ENCODE results near the gene HS3ST6. TPM values are rescaled to one million over a fixed set of nuclear protein-coding genes. Genes with fewer than 3 reads are reported as not detected.
"Not testable (repeated sequence)": the region's sequence is repeated elsewhere in the genome, so short reads cannot be mapped to it uniquely, and the experiment has no call there.

Gene HS3ST6
- total RNA-seq, 1 donor from 2014 or later, result not detected

GRCh38 chr16:1946495-1947368 lies 28.5 kb upstream of the HS3ST6 start:
- no peak for DNase-seq (ENCODE audit: low read depth)

DNA sequence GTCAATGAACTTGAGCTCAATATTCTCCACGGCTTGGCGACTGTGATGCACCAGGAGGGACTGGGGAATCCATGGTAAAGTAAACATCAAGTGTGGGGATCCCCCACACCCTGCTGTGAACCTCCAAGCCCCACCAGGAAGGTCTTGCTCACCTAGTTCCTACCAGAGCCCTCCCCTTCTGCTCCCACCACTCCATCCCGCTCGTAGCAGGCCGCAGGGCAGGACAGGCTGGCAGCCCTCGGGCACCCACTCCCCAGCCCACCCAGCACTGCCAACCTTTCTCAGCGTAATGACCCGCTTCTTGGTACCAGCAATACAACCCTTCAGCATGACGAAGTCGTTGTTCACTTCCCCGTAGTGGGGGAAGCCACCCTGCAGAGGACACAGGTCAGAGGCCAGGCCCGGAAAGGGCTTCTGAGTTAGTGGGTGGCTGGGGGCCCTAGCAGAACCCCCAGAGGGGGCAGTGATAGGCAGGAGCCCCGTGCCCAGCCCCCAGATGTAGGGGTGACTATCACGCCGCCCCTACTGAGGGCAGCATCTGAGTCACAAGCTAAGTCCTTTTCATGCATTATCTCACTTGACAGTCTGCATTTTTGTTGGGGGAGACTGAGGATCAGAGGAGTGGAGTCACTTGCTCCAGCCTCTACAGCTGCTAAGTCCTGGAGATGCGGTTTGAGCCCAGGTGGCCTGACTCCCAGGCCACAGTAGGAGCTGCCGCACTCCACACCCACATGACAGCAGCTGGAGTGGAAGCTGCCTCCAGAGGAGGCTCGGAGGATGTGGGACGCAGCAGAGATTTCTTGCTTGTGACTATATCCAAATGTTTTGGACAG lies 27.6 kb upstream of the HS3ST6 start:
- DNase-seq (ENCODE audit: low read depth), result no peak

- DNase-seq (ENCODE audit: low read depth), result no peak
Measured at GRCh38 chr16:1944612-1945199, 26.5 kb upstream of the HS3ST6 start.

- peak; percentile 92 for DNase-seq (ENCODE audit: low read depth)
Measured at GRCh38 chr16:1942810-1943726, 24.9 kb upstream of the HS3ST6 start, which contains the start of gene MSRB1. MSRB1 (minus strand) TSS chr16:1943199; CDS start chr16:1943156, 43 bp downstream.

DNA sequence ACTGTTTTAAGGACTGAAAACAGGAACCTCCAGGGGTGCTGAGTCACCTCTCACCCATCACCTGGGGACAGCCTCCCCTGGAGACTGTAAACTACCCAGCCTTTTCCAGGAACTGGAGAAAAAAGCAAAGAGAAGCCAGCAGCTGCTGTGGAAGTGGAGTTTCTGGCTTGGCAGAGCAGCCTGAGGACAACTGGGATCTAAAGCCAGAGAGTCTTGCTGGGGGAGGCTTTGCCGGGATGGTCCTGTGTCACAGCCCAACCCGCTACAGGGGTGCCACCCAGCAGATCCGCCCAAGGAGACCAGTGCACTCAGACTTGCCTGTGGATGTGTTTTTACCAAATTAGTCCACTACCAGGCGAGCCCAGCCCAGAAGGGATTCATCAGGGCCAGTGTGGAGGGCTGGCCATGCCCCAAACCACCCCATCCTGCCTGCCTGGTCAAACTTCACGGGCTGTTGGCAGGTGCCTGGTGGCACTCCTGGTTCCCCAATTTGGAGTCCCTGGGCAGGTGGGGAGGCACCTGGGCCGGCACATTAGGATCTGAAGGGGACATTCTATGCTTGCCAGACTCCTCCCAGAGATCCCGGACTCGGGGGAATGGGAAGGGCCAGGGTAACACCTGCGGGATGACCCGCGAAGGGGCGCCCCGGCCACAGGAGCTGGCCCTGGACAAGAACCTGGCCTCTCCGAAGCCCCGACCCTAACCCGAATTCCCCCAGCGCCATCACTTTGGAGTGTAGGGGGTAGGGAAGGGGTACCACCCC lies 24.0 kb upstream of the HS3ST6 start:
- peak; percentile 79 for DNase-seq (ENCODE audit: low read depth)

DNA sequence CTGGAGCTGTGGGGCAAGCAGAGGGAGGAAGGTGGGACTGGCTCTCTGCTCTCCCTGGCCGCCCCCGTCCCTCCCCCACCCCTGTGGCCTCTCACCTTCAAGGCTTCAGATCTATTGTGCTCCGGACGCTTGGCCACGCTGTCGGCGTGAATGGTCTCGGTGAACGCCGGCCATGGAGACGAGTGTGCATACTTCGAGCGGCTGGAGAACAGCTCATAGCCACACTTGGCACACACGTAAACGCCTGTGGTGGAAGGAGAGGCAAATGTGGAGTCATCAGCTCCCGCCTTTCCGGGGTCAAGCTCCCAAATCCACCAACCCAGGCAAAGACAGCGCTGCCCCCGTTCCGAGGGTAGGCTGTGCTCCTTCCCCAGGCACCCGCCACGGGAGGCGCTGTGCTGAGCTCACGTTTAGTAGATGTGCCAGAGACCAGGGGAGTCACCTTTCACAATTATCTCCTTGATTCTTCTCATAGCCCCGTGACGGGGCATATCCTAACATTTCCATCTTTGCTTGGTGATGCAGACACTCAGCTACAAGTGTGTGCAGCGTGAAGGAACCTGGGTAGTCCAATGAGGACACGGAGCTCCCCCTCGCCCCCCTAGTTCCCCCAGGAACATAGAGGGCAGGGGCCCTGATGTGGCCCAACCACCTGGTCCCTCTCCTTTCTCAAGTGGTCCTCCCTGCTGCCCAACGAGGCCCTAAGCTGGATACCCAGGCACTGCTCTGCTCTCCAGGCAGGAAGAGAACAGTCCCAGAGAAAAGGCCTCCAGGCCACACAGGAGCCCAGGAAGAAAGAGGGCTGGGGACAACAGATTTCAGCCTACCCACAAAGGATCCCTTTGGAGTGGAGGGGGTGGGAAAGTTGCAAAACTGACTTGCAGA lies 23.2 kb upstream of the HS3ST6 start:
- DNase-seq (ENCODE audit: low read depth), result peak; percentile 89

DNA sequence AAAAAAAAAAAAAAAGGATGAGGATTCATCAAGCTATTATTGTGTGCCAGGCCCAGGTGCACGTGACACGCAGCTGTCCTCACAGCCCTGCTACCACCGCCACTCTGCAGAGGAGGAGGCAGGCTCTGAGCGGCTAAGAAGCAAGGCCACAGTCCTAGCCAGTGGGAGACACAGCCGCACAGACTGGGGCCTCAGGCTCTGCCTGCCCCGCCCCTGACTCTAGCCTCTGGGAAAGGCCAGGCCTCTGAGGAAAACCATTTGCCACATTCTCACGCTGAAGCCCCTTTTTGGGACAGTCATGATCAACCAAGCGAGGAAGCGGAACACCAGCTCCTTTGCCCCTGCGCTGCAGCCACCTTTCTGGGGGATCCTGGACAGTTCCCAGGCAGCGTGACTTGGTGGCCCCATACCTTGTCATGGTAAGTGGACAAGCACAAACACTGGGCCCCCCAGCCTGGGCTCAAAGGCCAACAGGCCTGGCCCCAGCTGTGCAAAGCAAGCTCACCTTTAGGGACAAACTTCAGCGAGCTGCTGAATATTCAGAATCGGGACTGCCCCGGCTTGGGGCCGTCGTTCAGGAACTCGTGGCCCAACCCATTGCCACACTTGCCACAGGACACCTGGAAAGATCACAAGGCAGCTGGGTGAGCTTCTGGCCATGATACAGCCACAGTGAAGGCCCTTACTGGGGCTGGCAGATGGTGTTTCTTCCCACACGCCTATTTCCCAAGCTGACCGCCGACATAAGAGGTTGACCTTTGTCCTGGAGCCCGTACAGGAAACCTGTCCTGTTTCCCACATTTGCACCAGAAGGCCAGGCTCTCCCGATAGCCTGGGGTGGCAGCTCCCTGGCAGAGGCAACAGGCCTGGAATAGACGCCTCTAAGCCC lies 22.3 kb upstream of the HS3ST6 start:
- peak; percentile 61 for DNase-seq (ENCODE audit: low read depth)

DNA sequence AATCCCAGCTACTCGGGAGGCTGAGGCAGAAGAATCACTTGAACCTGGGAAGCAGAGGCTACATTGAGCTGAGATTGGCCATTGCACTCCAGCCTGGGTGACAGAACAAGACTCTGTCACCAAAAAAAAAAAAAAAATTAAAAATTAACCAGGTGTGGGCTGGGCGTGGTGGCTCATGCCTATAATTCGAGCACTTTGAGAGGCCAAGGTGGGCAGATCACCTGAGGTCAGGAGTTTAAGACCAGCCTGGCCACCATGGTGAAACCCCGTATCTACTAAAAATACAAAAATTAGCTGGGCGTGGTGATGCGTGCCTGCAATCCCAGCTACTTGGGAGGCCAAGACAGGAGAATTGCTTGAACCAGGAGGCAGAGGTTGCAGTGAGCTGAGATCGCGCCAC lies 21.6 kb upstream of the HS3ST6 start:
- not testable (repeated sequence) for DNase-seq (ENCODE audit: low read depth)

- no peak for DNase-seq (ENCODE audit: low read depth)
Measured at GRCh38 chr16:1938910-1939309, 20.7 kb upstream of the HS3ST6 start.

DNA sequence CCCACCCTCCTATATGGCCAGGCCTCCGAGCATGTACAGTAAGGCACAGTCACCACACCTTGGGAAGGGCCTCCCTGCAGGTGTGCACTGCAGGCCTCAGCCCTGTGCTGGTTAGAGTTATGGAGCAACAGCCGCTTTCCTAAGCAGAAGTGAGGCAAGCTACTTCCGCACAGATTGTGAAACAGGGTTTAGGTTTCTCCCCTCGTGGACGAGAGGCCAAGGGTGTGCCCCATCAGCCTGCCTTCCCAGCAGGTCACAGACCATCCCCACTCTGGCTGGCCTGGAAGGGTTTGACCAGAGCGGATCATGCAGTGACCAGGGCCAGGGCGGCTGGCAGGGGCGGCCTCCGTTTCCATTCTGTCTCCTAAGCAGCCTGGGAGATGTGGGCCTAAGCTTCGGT lies 20.1 kb upstream of the HS3ST6 start:
- DNase-seq (ENCODE audit: low read depth), result no peak

GRCh38 chr16:1936945-1937479 lies 18.8 kb upstream of the HS3ST6 start:
- DNase-seq (ENCODE audit: low read depth), result no peak

DNA sequence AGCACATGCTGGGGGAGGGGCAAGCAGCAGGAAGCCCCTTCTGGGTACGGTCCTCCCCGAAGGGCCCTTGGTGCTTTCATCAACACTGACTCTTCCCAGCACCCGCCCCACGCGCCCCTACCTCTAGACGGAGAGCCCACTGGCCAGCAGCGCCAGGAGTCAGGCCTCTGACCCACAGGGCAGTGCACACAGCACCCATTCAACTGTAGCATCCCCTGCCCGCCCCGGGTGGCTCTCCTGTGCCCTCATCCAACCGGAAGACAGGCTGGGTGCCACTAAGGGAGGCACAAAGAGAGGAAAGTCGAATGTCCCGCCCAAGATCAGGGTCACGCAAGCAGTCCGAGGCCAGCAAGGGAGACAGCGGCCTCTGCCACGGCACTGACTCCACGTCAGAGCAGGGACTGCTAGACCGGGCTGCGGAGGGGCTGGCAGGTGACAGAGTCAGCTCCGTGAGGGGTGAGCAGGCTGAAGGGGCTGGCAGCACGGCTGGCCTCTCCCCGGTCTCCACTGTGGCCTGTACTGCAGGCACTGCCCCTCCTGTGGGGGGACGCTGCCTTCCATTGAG lies 15.0 kb upstream of the HS3ST6 start:
- DNase-seq (ENCODE audit: low read depth), result no peak

DNA sequence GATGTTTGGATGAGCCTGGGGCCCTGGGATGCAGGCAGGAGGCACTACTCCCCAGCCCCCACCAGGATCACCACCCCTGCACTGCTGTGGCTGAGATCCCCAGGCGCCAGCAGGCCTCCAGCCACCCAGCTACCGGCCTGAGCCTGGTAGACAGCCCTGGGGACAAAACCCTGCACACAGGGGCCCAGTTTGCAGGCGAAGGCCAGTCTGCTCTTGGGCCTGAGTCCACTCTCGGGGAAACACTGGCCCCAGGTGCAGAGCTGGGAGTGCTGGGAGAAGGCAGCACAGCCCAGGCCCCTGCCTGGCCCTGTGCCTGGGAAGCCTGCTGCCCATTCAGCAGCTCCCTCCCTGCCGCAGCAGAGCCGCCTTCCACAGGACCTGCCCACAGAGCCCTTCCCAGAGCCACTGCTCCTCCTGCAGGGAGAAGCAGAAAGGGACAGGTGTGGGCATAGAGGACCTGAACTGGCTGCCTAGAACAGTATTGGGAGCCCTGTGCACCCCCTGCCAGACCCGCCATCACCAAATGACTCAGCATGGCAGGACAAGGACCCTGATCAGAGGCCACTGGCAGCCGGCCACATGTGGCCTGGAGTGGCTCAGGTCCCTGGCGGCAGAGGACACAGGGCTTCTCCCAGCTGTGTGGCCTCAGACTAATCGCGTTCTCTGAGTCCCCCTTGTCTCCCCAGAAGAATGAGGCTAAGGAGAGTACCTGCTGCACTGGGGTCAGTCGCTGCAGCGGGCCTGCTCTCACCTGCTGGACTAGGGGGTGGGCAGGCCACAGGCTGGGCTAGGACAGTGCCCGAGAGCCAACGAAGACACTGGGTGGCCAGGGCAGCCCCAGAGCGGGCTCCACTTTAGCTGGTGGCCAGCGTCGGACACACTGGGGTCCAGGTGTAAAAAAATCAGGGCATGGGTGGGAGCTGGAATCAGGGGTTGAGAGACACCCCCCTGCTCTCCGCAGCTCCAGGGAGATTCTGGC lies 14.1 kb upstream of the HS3ST6 start:
- DNase-seq (ENCODE audit: low read depth), result peak; percentile 29

GRCh38 chr16:1930338-1930720 lies 12.1 kb upstream of the HS3ST6 start:
- DNase-seq (ENCODE audit: low read depth), result no peak

DNA sequence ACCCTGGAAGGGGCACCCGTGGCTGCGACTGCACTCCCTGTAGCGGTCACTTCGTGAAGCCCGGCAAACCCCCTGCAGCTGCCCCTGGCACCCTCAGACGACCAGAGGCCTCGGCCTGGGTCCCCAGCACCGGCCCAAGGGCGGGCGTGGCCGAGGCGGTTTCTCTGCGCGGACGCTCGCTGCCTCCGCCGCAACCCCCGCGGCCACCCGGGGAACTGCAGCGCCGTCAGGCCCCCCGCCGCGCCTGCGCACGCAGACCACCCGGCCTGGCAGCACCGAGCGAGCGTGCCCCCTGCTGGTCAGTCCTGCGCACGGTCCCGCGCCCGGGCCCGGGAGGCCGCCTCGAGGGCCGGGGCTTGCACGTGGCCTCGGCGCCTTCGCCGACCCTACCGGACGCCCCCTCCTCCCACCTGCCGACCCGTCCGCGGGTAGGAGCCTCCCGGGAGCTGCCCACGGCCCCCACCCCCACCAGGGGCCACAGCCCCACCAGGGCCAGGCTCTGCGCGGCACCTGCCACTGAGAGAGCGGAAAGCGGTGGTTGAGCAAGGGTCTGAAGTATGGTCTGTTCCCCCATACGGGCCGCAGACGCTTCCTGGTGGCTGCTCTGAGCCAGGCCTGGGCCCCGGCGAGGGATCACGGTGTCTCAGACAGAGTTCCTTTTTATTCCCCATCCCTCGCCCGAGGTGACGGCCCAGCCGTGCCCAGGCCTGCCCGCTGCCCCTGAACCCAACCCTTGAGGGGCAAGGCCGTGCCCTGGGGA lies 11.5 kb upstream of the HS3ST6 start:
- peak; percentile 25 for DNase-seq (ENCODE audit: low read depth)

DNA sequence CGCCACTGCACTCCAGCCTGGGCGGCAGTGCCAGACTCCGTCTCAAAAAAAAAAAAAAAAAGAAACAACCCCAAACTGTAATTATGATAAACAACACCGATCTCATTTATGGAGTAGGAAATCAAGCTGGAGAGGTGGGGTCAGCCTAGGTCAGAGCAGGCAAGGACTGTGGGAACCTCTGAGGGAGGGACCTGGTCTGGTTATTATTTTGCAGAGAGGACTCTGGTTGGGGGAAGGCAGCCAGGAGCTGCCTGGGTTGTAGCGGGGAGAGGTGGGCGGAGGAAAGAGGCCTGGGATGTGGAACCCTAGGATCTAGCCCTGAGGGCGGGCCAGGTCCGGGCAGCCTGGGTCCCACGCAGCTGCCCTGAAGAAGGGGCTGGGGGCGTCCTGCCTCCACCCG lies 10.9 kb upstream of the HS3ST6 start:
- peak; percentile 34 for DNase-seq (ENCODE audit: low read depth)
